Measurements from ENCODE around the gene ANAPC7.

The ANAPC7 gene

GRCh38 chr12:110367181-110367864 lies 36.2 kb downstream of the ANAPC7 start:
- Histone ChIP-seq H3K36me3 (ENCODE audit: insufficient read depth, low read length) (peaks cover 21% of the 10 kb centered on the region; the same call in 1 of the 2 replicates), H3K79me2 (ENCODE audit: insufficient read depth, low read length) (no peaks in the 10 kb centered on the region), H3K9me3 (ENCODE audit: insufficient read depth, low read depth, low read length) (no peaks in the 10 kb centered on the region), H4K20me1 (ENCODE audit: insufficient read depth, low read length, poor library complexity, severe bottlenecking) (no peaks in the 10 kb centered on the region), H3K4me3 (ENCODE audit: low read length, poor library complexity, severe bottlenecking) (no peak overlapping the region), H3K9ac (ENCODE audit: low read depth, low read length, poor library complexity, severe bottlenecking) (no peak overlapping the region), H2AFZ (ENCODE audit: low read length) (no peak overlapping the region), H3K9me2 (replicated peaks; ENCODE audit: low read depth, low read length) (no peaks in the 10 kb centered on the region), H3K27me3 (ENCODE audit: insufficient read depth, low read length, poor library complexity, severe bottlenecking) (no peaks in the 10 kb centered on the region), H3F3A (ENCODE audit: low read depth) (no peaks in the 10 kb centered on the region), H3K4me1 (ENCODE audit: insufficient read depth, low read length, poor library complexity, severe bottlenecking) (no peaks in the 10 kb centered on the region), H3K4me2 (ENCODE audit: low read depth, low read length, poor library complexity, severe bottlenecking) (no peak overlapping the region)
- TF ChIP-seq CTCF (conservative IDR thresholded peaks at IDR 0.05; ENCODE audit: low read length) (no peak), EZH2phosphoT487 (IDR thresholded peaks at IDR 0.05; ENCODE audit: borderline replicate concordance) (no peak)

- no peaks in the 10 kb centered on the region for H3K79me2 ChIP-seq (ENCODE audit: insufficient read depth, low read length)
- H3K9me2 ChIP-seq (replicated peaks; ENCODE audit: low read depth, low read length): no peaks in the 10 kb centered on the region
- no peaks in the 10 kb centered on the region for H3K9me3 ChIP-seq (ENCODE audit: insufficient read depth, low read depth, low read length)
- H3K27me3 ChIP-seq (ENCODE audit: insufficient read depth, low read length, poor library complexity, severe bottlenecking): no peaks in the 10 kb centered on the region
- H3K4me2 ChIP-seq (ENCODE audit: low read depth, low read length, poor library complexity, severe bottlenecking): no peak overlapping the region
- H3K9ac ChIP-seq (ENCODE audit: low read depth, low read length, poor library complexity, severe bottlenecking): no peak overlapping the region
- no peaks in the 10 kb centered on the region for H3F3A ChIP-seq (ENCODE audit: low read depth)
- no peaks in the 10 kb centered on the region for H4K20me1 ChIP-seq (ENCODE audit: insufficient read depth, low read length, poor library complexity, severe bottlenecking)
- H3K4me1 ChIP-seq (ENCODE audit: insufficient read depth, low read length, poor library complexity, severe bottlenecking): no peaks in the 10 kb centered on the region
- H3K4me3 ChIP-seq (ENCODE audit: low read length, poor library complexity, severe bottlenecking): no peak overlapping the region
- TF ChIP-seq EZH2phosphoT487 (IDR thresholded peaks at IDR 0.05; ENCODE audit: borderline replicate concordance) (no peak), CTCF (conservative IDR thresholded peaks at IDR 0.05; ENCODE audit: low read length) (no peak)
- H3K36me3 ChIP-seq (ENCODE audit: insufficient read depth, low read length): peaks cover 14% of the 10 kb centered on the region; the same call in 1 of the 2 replicates
- no peak overlapping the region for H2AFZ ChIP-seq (ENCODE audit: low read length)
Measured at GRCh38 chr12:110366321-110367142, 37.0 kb downstream of the ANAPC7 start.

GRCh38 chr12:110365489-110366320 lies 37.8 kb downstream of the ANAPC7 start:
- no peaks in the 10 kb centered on the region for H3K79me2 ChIP-seq (ENCODE audit: insufficient read depth, low read length)
- peaks cover 10% of the 10 kb centered on the region; the same call in 1 of the 2 replicates for H3K36me3 ChIP-seq (ENCODE audit: insufficient read depth, low read length)
- no peak overlapping the region for H3K4me2 ChIP-seq (ENCODE audit: low read depth, low read length, poor library complexity, severe bottlenecking)
- no peaks in the 10 kb centered on the region for H3F3A ChIP-seq (ENCODE audit: low read depth)
- H3K9ac ChIP-seq (ENCODE audit: low read depth, low read length, poor library complexity, severe bottlenecking): no peak overlapping the region
- H2AFZ ChIP-seq (ENCODE audit: low read length): no peak overlapping the region
- no peaks in the 10 kb centered on the region for H3K4me1 ChIP-seq (ENCODE audit: insufficient read depth, low read length, poor library complexity, severe bottlenecking)
- no peak overlapping the region for H3K4me3 ChIP-seq (ENCODE audit: low read length, poor library complexity, severe bottlenecking)
- H3K27me3 ChIP-seq (ENCODE audit: insufficient read depth, low read length, poor library complexity, severe bottlenecking): no peaks in the 10 kb centered on the region
- H3K9me2 ChIP-seq (replicated peaks; ENCODE audit: low read depth, low read length): no peaks in the 10 kb centered on the region
- TF ChIP-seq EZH2phosphoT487 (IDR thresholded peaks at IDR 0.05; ENCODE audit: borderline replicate concordance) (no peak), CTCF (conservative IDR thresholded peaks at IDR 0.05; ENCODE audit: low read length) (no peak)
- H4K20me1 ChIP-seq (ENCODE audit: insufficient read depth, low read length, poor library complexity, severe bottlenecking): no peaks in the 10 kb centered on the region
- H3K9me3 ChIP-seq (ENCODE audit: insufficient read depth, low read depth, low read length): no peaks in the 10 kb centered on the region

Measured in Loucy (cell line).